Measurements from ENCODE around the gene IL17RA.

GRCh38 chr22:17104336-17104935 is 19.6 kb downstream of the IL17RA start:
- TF ChIP-seq CTCF (conservative IDR thresholded peaks at IDR 0.05; ENCODE audit: low read depth, low read length) (no peak), EZH2 (IDR thresholded peaks at IDR 0.05; ENCODE audit: borderline replicate concordance, low read depth, low read length, poor library complexity, severe bottlenecking) (no peak)
